K562 (cell line): ENCODE measurements around the gene MORC4. TPM values are rescaled to one million over a fixed set of nuclear protein-coding genes. Genes with fewer than 3 reads are reported as not detected.

ENCODE experiments used
- ATAC-seq: fragments of 200-7000 bp; cut with Tn5 transposase; 3 replicates; pipeline ENCODE4 v1.9.1; 2020; ENCODE audit warnings: moderate library complexity
- Bru-seq: library from RNA; stranded (reverse); fragments of 400-500 nt; gene quantifications from one replicate; lab custom pipeline; 2021; lab: Mats Ljungman, UMichigan
- BruChase-seq, 2 experiments: library from RNA; stranded (reverse); fragments of 400-500 nt; gene quantifications; one replicate each; lab custom pipeline; 2021; lab: Mats Ljungman, UMichigan
- BruUV-seq: library from RNA; stranded (reverse); fragments of 400-500 nt; replicated peaks from 2 replicates; lab custom pipeline; 2021; lab: Mats Ljungman, UMichigan
- CTCF ChIA-PET: fragments of 300-600 bp; formaldehyde crosslinking; extraction: SDS; loops from one replicate; lab custom pipeline; 2021; ENCODE audit warnings: low intra/inter-chr PET ratio; lab: Yijun Ruan, JAX
- POLR2A ChIA-PET: fragments of 300-600, 350-650 bp; sonication (Branson Sonifier 250); formaldehyde crosslinking; extraction: SDS; loops from one replicate; lab custom pipeline; 2021; ENCODE audit warnings: antibody characterized with exemption, inconsistent platforms; lab: Yijun Ruan, JAX
- DNase-seq, 4 experiments: peaks; one replicate each; pipeline versions ENCODE4 v3.0.0 to v3.0.0-alpha.2; 2011 to 2018; ENCODE audit warnings: low spot score in 3 of 4, mixed read lengths in 3 of 4; ENCODE audit errors: extremely low read depth in 1 of 4
- FAIRE-seq: peaks from 2 replicates; lab custom pipeline; 2011; peaks lifted over from hg19 to GRCh38; lab: Jason Lieb, UNC
- H2AFZ ChIP-seq: 2 replicates; pipeline ENCODE4 v1.6.0; 2011; ENCODE audit warnings: low read depth, low read length, control low read depth, inconsistent platforms
- H3K27ac ChIP-seq: fragments of 200-600 bp; 3 replicates; pipeline ENCODE4 v1.8.0; 2011; ENCODE audit warnings: low read depth, mild to moderate bottlenecking, control low read depth, inconsistent platforms, low read length, moderate library complexity, mixed read lengths; ENCODE audit errors: extremely low read depth
- H3K27me3 ChIP-seq, 2 experiments: fragments of 300-600 bp in 1 of 2; 2 replicates in 1 of 2; 3 replicates in 1 of 2; pipeline versions ENCODE4 v1.6.0 to v1.8.0; 2011; ENCODE audit warnings: inconsistent platforms in 2 of 2, low read length in 2 of 2, mild to moderate bottlenecking in 1 of 2, mixed read lengths in 1 of 2, moderate library complexity in 1 of 2; ENCODE audit not compliant: control insufficient read depth in 2 of 2, insufficient read depth in 2 of 2
- H3K36me3 ChIP-seq: fragments of 300-600 bp; 3 replicates; pipeline ENCODE4 v1.8.0; 2011; ENCODE audit warnings: mild to moderate bottlenecking, low read length, inconsistent platforms; ENCODE audit not compliant: control insufficient read depth, insufficient read depth
- H3K4me1 ChIP-seq, 2 experiments: fragments of 200-600 bp in 1 of 2; replicated peaks in 1 of 2; 2 replicates in 1 of 2; 3 replicates in 1 of 2; pipeline versions ENCODE4 v1.5.1 to v1.8.0; 2011; ENCODE audit warnings: inconsistent platforms in 2 of 2, low read length in 2 of 2, mild to moderate bottlenecking in 1 of 2, mixed read lengths in 1 of 2, moderate library complexity in 1 of 2; ENCODE audit not compliant: control insufficient read depth in 2 of 2, insufficient read depth in 2 of 2
- H3K4me2 ChIP-seq: 2 replicates; pipeline ENCODE4 v1.6.1; 2011; ENCODE audit warnings: low read length, control low read depth, inconsistent platforms, mixed read lengths; ENCODE audit not compliant: insufficient read depth
- H3K4me3 ChIP-seq: fragments of 200-600 bp; sonication (generic), shearing (Covaris generic); 2 replicates; pipeline ENCODE4 v1.5.1; 2016; ENCODE audit warnings: control low read depth, inconsistent platforms
- H3K79me2 ChIP-seq: fragments of 200-600 bp; 3 replicates; pipeline ENCODE4 v1.8.0; 2011; ENCODE audit warnings: low read length, inconsistent platforms; ENCODE audit not compliant: control insufficient read depth, insufficient read depth
- H3K9ac ChIP-seq, 2 experiments: 2 replicates each; pipeline versions ENCODE4 v1.6.0 to v1.6.1; 2011; ENCODE audit warnings: low read depth in 2 of 2, low read length in 2 of 2, control low read depth in 1 of 2, inconsistent platforms in 1 of 2, mild to moderate bottlenecking in 1 of 2, mixed read lengths in 1 of 2; ENCODE audit not compliant: insufficient read depth in 1 of 2
- H3K9me1 ChIP-seq: one replicate; pipeline ENCODE4 v1.6.0; 2011; ENCODE audit warnings: inconsistent platforms, mild to moderate bottlenecking, low read length, moderate library complexity; ENCODE audit not compliant: control insufficient read depth, insufficient read depth
- H3K9me3 ChIP-seq: replicated peaks from 2 replicates; pipeline ENCODE4 v1.5.1; 2011; ENCODE audit warnings: low read depth, low read length, inconsistent platforms; ENCODE audit not compliant: control insufficient read depth, insufficient read depth
- H4K20me1 ChIP-seq: replicated peaks from 2 replicates; pipeline ENCODE4 v1.6.1; 2011; ENCODE audit warnings: low read length, inconsistent platforms, mixed read lengths; ENCODE audit not compliant: control insufficient read depth, insufficient read depth
- FOSL1 ChIP-seq: fragments of 200-800 bp; sonication (Bioruptor generic); conservative IDR thresholded peaks from 2 replicates; pipeline ENCODE4 v1.6.1; 2016; ENCODE audit warnings: missing genetic modification characterization, missing compliant biosample characterization
- ZNF436 ChIP-seq: fragments of 250-450, 450-650 bp; sonication (Bioruptor Pico); formaldehyde crosslinking; IDR thresholded peaks from 2 replicates; pipeline ENCODE4 v1.7.0; 2020; ENCODE audit warnings: mild to moderate bottlenecking
- WGBS: fragments of 100-300 bp; shearing (Covaris generic); methylation state at CpG from one replicate; pipeline ENCODE4 v1.1.6; 2016; ENCODE audit warnings: low coverage, mixed read lengths; ENCODE audit not compliant: insufficient coverage; ENCODE audit errors: missing lambda C conversion rate; 5-methylcytosine and 5-hydroxymethylcytosine counted together
- in situ Hi-C: fragments of 300-500 bp; cut with MboI; formaldehyde crosslinking; loops from 4 replicates; pipeline ENCODE4 v1.15.0; 2018; ENCODE audit warnings: inconsistent platforms, mixed read lengths
- intact Hi-C: fragments of 100-400 bp; cut with micrococcal nuclease; formaldehyde crosslinking; loops from 2 replicates; pipeline ENCODE4 v1.14.2; 2022
- long read RNA-seq, 3 experiments: library from polyadenylated mRNA in 2 of 3; library from RNA in 1 of 3; unstranded in 2 of 3; stranded (forward) in 1 of 3; transcript quantifications; one replicate each; pipeline ENCODE4 v2.0.0, GENCODE V29; 2019 to 2022
- polyA minus RNA-seq, 3 experiments: library from RNA; depleted of rRNA, polyadenylated mRNA; stranded (reverse); fragments of >200 nt; gene quantifications; 2 replicates each; pipeline ENCODE4 v1.2.3, GENCODE V29; 2011
- polyA plus RNA-seq, 8 experiments: library from polyadenylated mRNA; depleted of rRNA in 4 of 8; stranded (reverse) in 5 of 8; unstranded in 3 of 8; fragments of >200 nt; fragmentation: Nextera tagmentation in 2 of 8; fragmentation: Illumina TruSeq in 1 of 8; extraction: Ambion mirVana in 2 of 8; extraction: Trizol in 1 of 8; gene quantifications; 2 replicates each; pipeline versions ENCODE4 v1.2.1 to v1.2.3, GENCODE V29; 2011 to 2014; ENCODE audit warnings: inconsistent platforms in 1 of 8, missing spikeins in 1 of 8
- total RNA-seq, 7 experiments: library from RNA; depleted of rRNA in 6 of 7; stranded (reverse); fragments of >200 nt in 6 of 7; fragmentation: Illumina TruSeq in 2 of 7; extraction: Trizol in 2 of 7; gene quantifications; 2 replicates each; pipeline versions ENCODE4 v1.2.1 to v1.2.3, GENCODE V29; 2011 to 2021; ENCODE audit warnings: low replicate concordance in 1 of 7
- TF ChIP-seq, protein P1 (sequence below), 2 experiments: IDR thresholded peaks; 2 replicates each; pipeline ENCODE4 v1.6.1; 2011; ENCODE audit warnings: borderline replicate concordance in 1 of 2, control low read depth in 1 of 2, low read depth in 1 of 2, low read length in 1 of 2, mild to moderate bottlenecking in 1 of 2, mixed read lengths in 1 of 2, moderate library complexity in 1 of 2; ENCODE audit not compliant: insufficient read depth in 1 of 2, insufficient read length in 1 of 2, poor library complexity in 1 of 2, severe bottlenecking in 1 of 2; ENCODE audit errors: extremely low read depth in 1 of 2
- TF ChIP-seq, protein P2 (sequence below): sonication (generic); formaldehyde crosslinking; IDR thresholded peaks from 2 replicates; pipeline ENCODE4 v1.8.0; 2022; ENCODE audit warnings: missing genetic modification reagents, mild to moderate bottlenecking, moderate library complexity, borderline replicate concordance

Gene MORC4
- 0.12 and 0.76 TPM in 2 replicates for total RNA-seq (2011; cell fraction: chromatin; rRNA removed; ENCODE audit: low replicate concordance)
- 0.13 and 0.17 TPM in 2 replicates for total RNA-seq (2011; cell fraction: nucleolus; rRNA removed)
- 0.29 TPM in 1 of 2 replicates, not detected in the other for total RNA-seq (2011; cell fraction: nucleoplasm; rRNA removed)
- 0.16 and 0.32 TPM in 2 replicates for total RNA-seq (2014; rRNA removed)
- total RNA-seq (2014; rRNA removed; fragmentation: Illumina TruSeq; extraction: Trizol): 0.18 and 0.41 TPM in 2 replicates
- total RNA-seq (2015; rRNA removed; fragmentation: Illumina TruSeq; extraction: Trizol): 0.11 and 0.18 TPM in 2 replicates
- 0.13 and 0.40 TPM in 2 replicates for total RNA-seq (2021)
- 0.06 and 0.11 TPM in 2 replicates for polyA plus RNA-seq (2011; rRNA removed)
- 0.01 and 0.04 TPM in 2 replicates for polyA plus RNA-seq (2011; cell fraction: cytosol; rRNA removed)
- polyA plus RNA-seq (2011; cell fraction: nucleus; rRNA removed): 0.16 and 0.24 TPM in 2 replicates
- polyA plus RNA-seq (2012): 0.23 and 0.68 TPM in 2 replicates
- polyA plus RNA-seq (2014; fragmentation: Illumina TruSeq; extraction: Trizol): 0.13 TPM in 1 of 2 replicates, not detected in the other
- polyA plus RNA-seq (2014; fragmentation: Nextera tagmentation; extraction: Ambion mirVana): under 1 TPM; 0.04 TPM
- 0.18 and 0.53 TPM in 2 replicates for polyA plus RNA-seq (2014; rRNA removed)
- polyA minus RNA-seq (2011; rRNA and poly(A)+ RNA removed): 0.18 and 0.25 TPM in 2 replicates
- polyA minus RNA-seq (2011; cell fraction: cytosol; rRNA and poly(A)+ RNA removed): not detected in 2 replicates
- 0.44 TPM in 1 of 2 replicates, not detected in the other for polyA minus RNA-seq (2011; cell fraction: nucleus; rRNA and poly(A)+ RNA removed)
- percentile 20 among the genes with signal in this experiment for Bru-seq, nascent RNA
- percentile 26 among the genes with signal in this experiment for BruChase-seq, experiment 1, labeled RNA remaining after a 2-hour chase
- percentile 31 among the genes with signal in this experiment for BruChase-seq, experiment 2, labeled RNA remaining after a 6-hour chase
- long read RNA-seq, experiment 1: 0 reads
- long read RNA-seq, experiment 2: 0 reads
- long read RNA-seq, experiment 3: 0 reads

DNA sequence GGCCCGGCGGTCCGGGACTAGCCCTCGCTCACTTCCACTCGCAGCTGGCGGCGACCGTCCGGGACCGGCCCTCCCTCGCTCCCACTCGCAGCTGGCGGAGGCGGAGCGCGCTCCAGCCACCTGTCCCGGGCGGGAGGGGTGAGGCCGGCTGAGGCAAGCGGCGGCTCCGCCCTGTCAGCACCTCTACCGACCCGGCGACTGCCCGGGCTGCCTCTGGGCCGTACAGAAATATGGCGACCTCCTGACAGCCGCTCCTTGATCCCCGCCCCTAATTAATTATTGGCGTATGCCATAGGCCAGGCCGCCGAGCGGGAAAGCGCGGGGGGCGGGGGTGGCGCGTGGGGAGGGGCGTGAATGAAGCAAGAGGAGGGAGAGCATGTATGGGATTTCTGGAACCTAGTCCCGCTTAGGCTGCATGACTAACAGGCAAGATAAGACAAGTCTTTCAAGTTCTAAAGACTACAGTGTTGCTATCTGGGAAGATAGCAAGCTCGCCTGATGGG lies at the start of gene MORC4:
MORC4 (minus strand) TSS at position 200 of the 503 bp plus-strand sequence. CDS start 243 bp downstream, outside the sequence.
- no peaks in the 10 kb centered on the region for H3K36me3 ChIP-seq
- no peak for TF ChIP-seq ZNF436 (CRISPR knock-in tag)
- TF ChIP-seq, protein P1, sequence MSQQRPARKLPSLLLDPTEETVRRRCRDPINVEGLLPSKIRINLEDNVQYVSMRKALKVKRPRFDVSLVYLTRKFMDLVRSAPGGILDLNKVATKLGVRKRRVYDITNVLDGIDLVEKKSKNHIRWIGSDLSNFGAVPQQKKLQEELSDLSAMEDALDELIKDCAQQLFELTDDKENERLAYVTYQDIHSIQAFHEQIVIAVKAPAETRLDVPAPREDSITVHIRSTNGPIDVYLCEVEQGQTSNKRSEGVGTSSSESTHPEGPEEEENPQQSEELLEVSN (IDR thresholded peaks at IDR 0.05; ENCODE audit: borderline replicate concordance in 1 of 2, extremely low read depth in 1 of 2, insufficient read depth in 1 of 2, insufficient read length in 1 of 2, low read depth in 1 of 2, low read length in 1 of 2, poor library complexity in 1 of 2, severe bottlenecking in 1 of 2): peak in 1 of 2 experiments; percentile 13
- TF ChIP-seq, protein P2, sequence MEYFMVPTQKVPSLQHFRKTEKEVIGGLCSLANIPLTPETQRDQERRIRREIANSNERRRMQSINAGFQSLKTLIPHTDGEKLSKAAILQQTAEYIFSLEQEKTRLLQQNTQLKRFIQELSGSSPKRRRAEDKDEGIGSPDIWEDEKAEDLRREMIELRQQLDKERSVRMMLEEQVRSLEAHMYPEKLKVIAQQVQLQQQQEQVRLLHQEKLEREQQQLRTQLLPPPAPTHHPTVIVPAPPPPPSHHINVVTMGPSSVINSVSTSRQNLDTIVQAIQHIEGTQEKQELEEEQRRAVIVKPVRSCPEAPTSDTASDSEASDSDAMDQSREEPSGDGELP (CRISPR knock-in tag): peak; percentile 28; the same call in 1 of the 2 replicates
- TF ChIP-seq FOSL1: 0 out of 2 replicates have a peak, but pooled peaks have one; percentile 20
- no peaks in the 10 kb centered on the region for H3K9me1 ChIP-seq
- WGBS: 11% methylated on average over 12 of the region's 42 CpGs
- peaks cover 0 to 6% of the 10 kb centered on the region in 2 experiments; a peak in 2 of 5 replicates for H3K4me1 ChIP-seq
- no peak within 1 kb of the TSS for H2AFZ ChIP-seq
- peaks cover 0 to 5% of the 10 kb centered on the region in 2 experiments; a peak in 2 of 5 replicates for H3K27me3 ChIP-seq
- H3K9ac ChIP-seq: no peak within 1 kb of the TSS
- no TSS peak for BruUV-seq
- H3K4me2 ChIP-seq: no peak within 1 kb of the TSS
- H4K20me1 ChIP-seq: no peaks in the 10 kb centered on the region
- H3K9me3 ChIP-seq: no peaks in the 10 kb centered on the region
- H3K4me3 ChIP-seq: no peak within 1 kb of the TSS
- ChIA-PET CTCF (no interaction called here), POLR2A (no interaction called here)
- intact Hi-C loops: no loop called here
- in situ Hi-C loops: no loop called here
- H3K79me2 ChIP-seq: no peaks in the 10 kb centered on the region
- ATAC-seq (peak; percentile 83), FAIRE-seq (no peak), DNase-seq (peak; percentile 3 to 29 (median 20))
- no peak within 1 kb of the TSS for H3K27ac ChIP-seq
